ENCODE data around the gene PAN3.

Gene PAN3

DNA sequence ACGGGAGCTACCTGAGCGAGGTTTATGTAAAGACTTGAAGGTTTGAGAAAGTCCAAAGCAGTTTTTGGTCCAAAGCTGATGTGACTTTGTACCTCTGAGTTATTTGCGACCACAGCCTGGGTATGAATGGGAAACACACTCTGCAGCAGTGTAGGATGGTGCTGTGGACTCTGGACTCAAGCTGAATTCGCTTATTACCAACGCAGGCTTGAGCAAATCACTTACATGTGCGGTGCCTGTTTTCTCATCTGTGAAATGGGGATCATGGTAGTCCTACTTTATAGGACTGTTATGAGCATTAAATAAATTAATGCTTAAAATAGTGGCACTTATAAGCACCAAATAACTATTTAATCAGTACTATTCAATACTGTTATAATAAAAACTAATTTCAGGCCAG, 176.5 kb downstream of the PAN3 start:
- DNase-seq: no peak

DNA sequence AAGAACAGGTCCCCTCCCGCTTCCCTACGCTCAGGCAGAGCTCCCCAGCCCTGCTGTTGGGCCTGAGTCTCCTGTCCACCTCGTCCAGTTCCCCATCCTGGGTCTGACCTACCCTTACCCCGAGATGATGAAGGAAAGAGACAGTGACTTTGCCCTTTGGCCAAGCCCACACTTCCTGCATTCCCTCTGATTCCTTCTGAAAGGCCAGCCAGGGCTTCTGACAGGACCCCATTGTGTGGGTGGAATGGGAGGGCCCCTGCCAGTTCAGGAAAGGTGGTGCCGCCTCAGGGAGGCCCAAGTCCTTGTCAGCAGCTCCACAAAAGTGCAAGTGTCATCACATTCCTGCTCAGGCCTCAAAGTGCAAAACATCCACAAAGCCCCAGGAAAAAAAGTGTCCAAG, 177.8 kb downstream of the PAN3 start:
- no peak for DNase-seq

DNA sequence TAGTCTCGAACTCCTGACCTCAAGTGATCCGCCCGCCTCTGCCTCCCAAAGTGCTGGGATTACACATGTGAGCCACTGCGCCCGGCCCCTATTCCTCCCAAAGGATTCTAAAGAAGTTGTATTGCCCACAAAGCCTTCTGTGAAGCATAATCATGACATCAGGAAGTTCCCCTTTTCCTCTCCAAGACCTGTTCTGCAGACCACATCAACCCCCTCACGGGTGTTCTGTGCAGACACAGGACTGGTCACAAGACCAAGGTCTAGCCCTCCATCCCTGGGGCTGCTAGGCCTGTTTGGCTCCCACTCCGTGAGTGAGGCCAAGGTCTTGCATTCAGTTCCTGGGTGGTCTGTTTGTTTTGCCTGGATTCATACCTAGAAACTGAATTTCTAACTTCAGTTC, 178.5 kb downstream of the PAN3 start:
- no peak for DNase-seq

DNA sequence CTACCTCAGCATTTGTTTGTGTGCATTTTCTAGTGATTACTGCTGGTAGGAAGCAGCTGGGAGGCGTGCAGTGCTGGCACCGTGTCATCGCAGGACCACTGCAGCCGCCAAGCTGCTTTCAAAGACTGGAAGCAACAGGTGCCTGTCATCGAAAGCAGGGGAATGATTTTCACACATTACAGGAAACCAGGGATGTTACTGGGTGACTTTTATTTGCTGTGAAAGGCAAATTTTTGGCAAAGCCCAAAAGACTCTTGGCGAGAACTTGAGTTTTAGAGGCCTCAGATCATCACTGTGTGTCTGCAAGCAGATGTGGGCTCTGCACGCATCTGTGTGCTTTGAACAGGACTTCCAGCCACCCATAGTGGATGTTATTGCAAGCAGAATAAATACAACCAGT, 180.2 kb downstream of the PAN3 start:
- no peak for DNase-seq

DNA sequence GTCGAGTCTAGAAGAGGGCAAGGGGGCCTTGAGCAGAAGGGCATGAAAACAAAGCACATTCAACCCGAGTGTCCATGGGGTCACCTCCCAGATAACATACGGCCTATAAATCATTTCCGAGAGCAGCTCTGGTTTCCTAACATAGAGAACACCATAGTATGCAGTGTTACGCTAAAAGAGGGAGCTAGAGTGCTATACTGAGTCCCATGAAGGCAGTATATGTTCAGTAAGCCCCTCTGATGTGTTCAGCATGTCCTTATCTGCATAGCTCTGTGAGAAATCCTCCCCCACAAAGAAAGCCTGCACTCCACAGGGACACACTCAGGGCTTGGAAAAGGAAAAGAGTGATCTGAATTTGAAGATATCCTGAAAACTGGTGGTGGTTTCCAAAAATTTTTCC, 181.2 kb downstream of the PAN3 start:
- no peak for DNase-seq

DNA sequence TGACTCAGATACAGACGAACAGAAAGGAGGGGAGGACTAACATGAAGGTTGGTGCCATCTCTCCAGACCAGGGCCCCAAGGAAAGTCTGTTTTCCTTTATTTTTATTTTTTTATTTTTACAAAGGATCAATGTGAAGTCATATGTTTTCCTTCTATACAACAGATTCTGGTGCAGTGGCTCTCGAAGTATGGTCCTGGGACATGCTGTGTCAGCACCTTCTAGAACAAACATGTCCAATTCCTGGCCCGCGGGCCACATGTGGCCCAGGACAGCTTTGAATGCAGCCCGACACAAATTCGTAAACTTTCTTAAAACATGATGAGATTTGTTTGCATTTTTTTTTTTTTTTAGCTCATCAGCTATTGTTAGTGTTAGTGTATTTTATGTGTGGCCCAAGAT, 181.9 kb downstream of the PAN3 start:
- no peak for DNase-seq

DNA sequence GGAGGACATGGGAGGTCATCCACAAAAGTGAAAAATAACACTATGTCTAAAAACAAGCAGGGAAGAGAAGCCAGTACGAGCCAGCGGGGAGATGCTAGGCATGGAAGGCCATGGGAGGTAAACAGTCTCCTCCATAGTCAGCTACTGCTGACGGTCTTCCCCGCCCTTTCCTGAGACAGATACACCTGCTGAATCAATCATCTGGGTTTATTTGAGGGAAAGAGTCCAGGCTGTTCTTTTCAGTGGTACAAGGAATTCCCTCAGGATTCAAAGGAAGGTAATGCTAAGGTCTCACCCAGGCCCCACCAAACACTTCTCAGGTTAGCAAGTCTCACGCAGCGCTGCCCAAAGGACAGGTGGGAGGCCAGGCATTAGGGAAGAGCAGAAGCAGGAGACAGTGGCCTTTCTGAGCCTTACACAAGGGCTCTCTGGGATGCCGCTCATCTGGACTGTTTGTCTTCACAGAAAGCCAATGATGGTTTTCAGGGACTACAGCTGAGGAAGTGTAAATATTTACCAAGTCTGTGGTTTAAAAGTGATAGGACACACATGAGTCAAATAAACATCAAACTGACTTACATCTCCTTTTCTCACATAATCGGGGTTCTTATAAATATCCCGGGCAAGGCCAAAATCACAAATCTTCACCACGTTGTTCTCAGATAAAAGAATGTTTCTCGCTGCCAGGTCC, 182.7 kb downstream of the PAN3 start:
- no peak for DNase-seq

DNA sequence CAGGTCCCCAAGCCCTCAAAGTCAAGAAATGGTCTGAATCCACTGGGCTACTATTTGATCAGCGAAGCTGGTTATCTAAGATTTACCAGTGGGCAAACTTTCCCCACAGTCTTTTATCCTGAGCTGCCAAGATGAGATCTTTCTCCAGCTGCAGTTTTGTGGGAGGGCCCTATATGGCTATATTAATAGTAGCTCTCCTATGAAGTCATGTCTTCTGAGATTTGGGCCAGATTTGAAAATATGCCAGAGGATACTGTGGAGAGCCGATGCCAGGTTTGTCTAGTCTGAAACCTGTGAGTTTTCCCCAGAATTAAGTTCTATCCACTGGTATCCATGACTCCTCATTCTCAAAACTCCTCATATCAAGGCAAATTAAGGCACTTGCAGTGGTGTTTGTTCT, 183.4 kb downstream of the PAN3 start:
- no peak for DNase-seq

DNA sequence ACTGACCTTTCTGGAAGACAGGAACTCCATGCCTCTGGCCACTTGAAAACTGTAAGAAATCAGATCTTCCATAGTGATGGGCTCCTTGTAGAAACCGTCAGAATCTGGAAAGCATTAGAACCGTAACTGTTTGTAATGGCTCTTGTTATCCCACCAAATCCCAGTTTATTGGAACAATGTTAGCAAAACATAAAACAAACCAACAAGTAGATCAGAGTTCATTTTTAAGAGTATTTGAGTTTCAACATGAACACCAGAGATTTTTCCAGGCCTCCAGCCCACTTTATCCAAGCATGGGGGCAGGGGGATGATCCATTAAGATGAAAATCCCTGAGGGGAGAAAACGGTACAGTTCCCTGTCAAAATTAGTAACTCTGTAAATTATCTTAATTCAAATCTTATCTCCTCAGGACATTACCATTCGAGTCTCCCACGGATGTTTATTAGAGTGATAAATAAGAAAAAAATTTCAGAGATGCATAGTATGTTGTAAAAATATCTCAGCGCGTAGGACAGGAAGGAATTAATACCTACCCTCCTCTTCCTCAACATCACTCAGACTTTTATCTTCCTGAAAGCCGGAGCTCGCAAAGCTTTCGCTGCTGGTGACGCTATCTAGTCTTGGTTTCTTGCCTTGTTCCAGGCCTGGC, 184.0 kb downstream of the PAN3 start:
- DNase-seq: no peak

DNA sequence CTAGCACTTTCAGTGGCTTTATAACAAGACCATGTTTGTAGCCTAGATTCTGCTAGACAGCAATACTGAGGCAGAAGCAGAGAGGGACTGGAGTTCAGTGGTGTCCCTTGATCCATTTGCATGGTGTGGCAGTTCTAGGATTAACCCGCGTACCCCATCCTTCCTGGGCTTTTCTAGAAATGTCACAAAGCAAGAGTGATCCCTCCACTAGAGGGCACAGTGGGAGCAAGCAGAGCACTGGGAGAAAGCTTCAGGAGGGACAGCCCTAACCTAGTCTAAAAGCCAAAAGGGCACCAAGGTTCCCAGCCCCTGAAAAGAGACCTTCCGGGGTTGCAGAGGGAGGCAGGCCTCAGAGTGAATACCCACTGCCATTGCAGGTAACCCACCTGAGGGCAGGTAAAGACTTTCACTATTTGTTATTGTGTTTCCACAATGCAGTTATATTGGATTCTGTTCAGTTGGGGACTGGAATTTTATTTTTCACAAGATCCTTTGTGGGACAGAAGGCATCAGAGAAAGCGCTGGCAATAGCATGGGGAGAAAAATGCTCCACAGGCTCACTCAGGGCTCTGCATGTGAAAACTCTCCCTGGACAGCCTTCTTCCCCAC, 185.9 kb downstream of the PAN3 start:
- DNase-seq: peak; percentile 39

DNA sequence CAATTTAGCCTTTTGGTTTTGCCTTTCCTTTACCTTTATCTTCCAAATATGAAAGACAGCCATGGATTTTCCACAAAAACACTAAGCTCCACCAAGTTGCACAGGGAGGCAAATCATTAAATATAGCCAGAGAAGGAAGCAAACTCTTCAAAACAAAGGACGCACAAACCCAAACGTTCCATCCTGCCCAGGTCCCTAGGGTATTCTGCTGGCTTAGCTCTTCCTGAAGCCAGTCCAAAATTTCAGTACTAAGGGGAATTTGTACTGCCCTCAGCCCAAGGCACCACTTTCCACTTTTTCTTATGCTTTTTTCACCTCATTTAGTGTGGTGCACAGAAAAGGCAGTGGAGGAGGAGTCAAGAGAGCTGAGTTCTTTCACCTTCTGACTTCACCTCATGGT, 186.7 kb downstream of the PAN3 start:
- DNase-seq: no peak

DNA sequence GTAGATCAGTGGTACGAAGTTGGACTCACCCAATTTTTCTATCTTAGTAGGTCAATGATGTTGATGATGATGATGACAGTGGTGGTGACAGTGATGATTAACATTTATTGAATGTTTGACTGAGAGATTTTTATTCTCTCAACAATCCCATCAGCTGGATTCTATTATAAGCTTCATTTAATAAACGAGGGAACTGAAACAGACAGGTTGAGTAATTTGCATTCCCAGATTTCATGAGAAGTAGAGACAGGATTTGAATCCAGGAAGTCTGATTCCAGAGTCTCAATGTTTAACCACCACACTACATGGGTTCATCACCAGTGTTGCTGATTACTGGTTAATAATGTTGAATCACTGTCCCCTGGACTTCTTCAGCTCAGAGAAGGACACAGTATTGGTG, 187.7 kb downstream of the PAN3 start:
- DNase-seq: no peak

DNA sequence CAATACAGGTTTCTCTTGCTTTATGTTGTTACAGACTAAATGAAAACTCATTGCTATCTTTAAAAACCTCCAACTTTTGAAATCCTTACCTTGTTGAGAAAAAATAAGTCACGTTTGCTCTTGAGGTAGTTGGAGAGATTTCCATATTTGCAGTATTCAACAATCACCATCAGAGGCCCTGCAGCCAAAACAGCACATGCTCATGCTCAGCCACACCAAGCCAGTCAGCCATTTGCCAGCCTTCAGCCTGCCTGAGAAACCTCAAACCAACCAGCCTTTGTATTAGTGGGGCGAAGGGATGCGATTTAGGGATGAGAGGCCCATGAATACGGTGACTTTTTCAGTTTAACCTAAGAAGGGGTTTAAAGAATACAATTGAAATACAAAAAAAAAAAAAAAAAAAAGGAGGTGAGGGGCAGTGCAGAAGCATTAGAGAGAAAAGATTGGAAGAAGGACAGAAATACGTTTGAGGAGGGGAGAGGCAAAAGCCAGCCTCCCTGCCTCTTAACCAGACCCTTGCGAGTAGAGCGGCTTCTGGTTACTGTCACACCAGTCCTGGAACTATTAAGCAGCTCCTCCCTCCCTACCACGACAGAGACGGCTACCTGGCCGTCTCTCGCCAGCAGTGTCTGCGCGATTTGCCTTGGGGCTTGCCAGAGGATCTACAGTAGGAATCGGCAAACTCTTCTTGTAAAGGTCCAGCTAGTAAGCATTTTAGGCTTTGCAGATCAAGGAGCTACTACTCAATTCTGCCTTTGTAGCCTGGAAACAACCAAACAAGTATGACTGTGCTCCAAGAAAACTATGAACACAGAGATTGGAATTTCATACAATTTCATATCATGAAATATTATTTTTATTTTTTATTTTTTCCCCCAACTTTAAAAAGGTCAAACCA, 189.3 kb downstream of the PAN3 start:
- DNase-seq: no peak

DNA sequence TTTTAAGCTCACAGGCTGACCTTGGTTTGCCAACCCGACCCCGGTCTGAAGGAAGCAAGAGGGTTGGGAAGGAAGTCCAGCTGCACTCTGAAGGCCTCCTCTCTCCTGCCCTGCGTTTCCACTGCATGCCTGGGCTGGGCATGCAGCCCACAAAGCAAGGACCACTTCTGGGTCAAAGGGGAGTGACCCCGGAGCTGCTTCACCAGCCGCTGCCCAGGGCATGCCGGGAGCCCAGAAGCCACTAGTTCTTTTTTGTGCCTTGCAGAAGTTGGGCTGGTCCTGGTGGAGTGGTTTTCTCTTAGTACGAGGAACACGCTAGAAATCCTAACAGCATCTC, 189.9 kb downstream of the PAN3 start:
- DNase-seq: no peak

DNA sequence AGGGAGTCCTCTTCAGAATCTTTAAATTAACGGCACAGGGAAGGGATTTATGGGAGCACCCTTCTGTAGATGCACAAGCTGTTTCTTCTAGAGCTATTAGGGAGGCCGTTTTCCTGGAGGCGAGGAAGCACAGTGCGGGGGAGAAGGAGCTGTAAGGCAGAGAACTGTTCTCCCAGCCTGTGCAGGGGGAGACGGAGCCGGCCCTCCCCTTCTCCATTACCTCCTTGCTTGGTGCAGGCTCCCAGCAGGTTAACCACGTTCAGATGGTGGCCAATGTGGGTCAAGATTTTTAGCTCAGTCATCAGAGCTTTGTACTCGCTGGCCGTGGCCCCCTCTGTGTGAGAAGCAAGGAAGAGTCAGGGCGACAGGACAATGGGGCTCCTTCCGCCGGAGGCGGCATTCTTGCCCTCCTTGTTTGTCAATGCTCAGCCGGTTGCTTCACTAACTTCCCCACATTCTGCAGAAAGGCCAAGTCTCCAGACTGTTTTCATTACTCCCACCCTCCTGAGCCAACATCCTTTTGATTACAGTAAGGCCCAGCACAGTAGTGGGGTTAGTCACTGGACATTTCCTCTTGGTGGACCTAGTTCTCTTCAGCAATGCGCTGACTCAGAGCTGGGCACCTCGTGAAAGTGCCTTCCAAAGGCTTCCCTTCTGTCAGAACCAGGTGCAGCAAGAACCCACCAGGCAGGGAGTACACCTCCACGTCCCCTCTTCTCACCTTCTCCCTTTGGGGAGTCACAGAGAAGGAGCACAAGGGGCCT, 191.2 kb downstream of the PAN3 start:
- DNase-seq: no peak

DNA sequence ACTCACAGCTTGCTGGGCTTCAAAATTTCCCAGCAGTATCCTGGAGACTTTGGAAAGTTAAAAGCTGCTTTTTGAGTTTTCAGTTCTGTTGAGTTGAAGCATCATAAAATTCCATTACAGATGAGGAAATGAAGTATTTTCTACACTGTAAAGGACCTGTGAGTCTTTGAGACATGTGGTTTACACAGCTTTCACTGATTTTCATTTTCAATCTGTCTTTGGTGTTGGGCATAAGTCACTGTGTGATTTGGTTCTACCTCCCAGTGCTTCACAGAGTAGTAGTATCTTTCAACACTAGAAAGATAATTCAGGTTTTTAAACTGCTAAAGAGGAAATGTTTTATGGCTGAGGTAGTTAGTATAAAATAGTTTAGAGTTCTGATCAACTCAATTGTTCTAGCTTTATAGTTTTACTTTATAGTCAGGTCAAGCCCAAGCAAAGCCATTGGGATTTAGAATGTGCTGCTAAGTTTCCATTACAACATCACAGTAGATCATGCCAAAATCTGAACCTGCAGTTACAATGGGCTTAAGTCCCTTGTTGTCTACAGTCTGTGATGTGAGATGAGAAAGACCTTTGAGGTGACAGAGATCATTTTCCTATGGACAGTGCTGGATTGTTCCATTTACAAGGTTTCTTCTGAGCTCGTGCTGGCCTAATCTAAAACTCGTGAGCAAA, 195.0 kb downstream of the PAN3 start:
- DNase-seq: no peak

DNA sequence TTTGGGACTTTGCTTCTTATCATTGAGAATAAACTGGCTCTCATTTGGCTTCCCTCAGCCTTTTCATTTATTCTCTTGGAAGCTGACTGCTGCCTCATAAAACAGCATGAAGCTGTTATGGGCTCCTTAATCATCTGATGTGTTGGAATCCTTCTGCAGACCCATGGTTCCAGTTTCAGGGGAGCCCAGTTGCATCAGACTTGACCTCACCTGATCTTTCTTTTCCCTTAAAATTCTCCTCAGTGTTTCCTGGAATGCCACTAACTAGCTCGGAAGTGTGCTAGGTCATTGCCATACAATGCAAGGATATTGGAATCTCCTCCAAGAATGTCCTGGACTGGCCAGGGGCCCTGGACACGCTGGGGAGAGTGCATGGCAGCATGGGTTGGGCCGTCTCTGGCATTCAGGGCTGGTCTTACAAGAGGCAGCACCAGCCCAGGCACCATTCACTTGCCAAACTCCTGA, 197.9 kb downstream of the PAN3 start:
- DNase-seq: no peak

DNA sequence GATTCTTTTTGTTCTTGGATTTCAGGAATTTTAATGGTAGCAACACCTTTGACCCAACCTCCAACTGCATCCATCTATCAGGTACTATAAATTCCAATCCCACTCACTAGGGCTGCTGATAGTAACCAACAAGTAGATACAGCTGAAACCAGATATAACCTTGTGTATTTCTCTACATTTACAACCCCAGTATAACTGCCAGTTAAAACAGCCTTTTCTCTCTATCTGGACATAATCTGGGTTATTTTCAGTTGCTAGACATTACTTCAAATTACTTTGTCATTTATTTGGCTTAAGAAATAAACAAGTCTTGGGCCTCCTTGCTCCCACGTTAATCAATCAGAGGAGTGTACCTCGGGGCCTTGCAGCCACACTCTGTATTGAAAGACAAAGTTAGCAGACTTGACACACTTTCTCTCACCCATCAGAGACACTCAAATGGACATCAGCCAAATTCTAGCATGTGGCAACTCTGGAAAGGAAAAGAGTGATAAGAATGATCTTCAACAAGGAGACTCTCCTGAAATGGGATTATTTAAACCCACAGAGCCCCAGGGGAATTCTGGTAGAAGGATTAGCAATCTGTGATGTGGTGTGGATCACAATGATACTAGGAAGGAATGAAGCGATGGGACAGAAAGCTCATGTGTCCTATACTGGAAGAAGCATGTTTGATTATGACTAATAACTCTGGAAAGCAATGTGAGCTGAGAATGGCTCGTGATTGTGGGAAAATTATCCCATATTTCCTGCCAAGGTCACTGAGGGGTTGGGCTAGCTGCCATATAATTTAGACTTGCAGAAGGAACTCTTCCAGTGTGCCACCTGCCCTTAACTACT, 199.0 kb downstream of the PAN3 start:
- no peak for DNase-seq

DNA sequence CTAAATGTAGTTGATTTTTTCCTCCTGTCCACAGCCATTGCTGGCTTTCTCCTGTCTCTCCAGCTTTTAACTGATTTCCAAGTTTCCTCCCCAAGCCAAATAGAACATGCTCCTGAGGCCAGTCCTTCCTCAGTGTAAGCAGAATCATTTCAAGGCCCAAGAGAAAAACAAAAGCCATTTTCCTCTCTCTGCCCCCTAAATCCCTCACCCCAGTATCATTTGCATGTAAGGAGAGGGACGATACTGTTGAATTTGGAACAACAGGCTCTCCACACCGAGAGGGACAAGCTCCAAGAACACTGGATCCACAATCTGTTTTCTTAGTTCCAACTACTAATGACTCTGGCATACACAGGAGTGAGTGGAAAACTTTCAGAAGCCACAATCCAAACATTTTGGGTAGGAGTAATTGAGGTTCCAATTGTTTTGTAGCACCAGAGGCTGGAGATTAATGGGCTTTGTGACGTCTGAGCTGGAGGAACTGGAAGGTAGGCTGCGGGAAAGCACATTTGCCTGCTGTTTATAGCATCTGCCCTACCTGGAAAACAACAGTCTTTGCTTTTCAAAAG, 199.7 kb downstream of the PAN3 start:
- DNase-seq: no peak

DNA sequence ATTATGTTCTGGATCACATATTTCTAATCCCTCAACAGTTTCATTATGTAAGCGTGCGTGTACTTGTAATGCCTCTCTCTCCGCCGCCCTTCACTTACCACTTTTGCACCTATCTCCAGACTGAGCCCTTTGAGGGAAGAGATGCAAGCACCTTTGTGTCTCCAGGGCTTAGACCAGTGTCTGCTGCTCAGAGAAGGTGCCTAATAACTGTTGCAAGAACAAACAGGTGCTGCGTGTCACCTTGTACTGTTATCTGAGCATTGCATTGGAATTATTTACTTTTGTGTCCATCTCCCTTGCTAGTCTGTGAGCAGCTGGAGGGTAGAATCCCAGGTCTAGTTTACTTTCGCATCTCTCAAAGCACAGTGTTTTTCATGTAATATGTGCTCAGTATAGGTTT, 200.4 kb downstream of the PAN3 start:
- DNase-seq: no peak

DNA sequence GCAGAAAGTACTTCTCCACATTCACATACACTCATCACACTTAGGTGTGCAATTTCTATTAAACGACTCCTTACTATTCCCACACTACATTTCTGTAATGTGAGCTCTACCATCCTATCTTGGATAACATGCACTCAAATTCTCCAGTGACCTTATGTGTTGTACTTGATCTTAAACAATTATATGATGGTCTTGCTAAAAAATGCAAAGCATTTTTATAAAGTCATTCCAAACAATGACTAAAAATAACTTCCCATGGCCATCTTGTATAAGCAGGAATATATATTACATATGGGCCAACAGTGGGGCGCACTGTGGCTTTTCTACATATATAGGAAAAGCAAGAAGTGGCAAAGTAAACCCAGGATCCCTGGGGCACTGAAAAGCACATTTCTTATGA, 201.1 kb downstream of the PAN3 start:
- DNase-seq: no peak

Data from activated gamma-delta T cell treated with Interleukin-2 at 50 U/mL for 16 hours (primary cell).